ENCODE measurements around the gene HDAC5.

HDAC5 gene

DNA sequence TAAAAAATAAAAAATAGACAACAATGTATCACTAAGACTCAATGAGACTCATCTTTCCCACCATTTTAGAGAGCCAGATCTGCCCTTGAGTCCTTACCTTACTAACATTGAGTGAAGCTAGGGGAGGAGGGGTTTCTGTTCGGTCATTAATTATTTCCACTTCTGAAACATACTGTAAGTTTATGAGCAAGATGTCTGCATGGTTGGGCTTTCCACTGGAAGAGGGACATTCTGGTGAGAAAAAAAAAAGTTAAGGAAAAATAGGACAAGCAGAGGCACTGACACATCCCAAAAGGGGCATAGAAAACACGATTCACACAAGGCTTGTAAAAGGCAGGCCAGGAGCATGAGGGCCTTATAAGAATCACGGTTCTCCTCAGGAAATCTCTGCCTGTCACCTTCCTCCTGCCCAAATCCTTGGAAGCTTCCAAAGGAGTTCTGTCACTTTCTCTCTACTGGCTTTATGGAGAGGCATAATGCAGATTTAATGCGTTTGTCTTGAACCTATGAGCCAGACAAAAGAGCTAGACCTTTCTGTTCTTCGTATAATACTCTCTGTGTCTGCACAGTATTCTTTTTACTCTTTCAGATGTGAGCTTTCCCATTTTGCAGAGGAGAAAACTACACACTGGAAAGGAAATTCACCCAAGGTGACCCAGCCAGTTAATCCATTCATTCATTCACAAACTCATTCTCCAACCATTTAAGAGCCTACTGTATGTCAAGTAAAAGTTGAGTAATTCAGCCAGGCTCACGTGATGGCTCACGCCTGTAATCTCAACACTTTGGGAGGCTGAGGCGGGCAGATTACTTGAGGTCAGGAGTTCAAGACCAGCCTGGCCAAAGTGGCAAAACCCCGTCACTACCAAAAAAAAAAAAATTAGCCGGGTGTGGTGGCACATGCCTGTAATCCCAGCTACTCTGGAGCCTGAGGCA lies 59.5 kb downstream of the HDAC5 start (continued):
- TF ChIP-seq, protein P1, sequence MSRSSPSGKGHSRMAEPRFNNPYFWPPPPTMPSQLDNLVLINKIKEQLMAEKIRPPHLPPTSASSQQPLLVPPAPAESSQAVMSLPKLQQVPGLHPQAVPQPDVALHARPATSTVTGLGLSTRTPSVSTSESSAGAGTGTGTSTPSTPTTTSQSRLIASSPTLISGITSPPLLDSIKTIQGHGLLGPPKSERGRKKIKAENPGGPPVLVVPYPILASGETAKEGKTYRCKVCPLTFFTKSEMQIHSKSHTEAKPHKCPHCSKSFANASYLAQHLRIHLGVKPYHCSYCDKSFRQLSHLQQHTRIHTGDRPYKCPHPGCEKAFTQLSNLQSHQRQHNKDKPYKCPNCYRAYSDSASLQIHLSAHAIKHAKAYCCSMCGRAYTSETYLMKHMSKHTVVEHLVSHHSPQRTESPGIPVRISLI (tag by site-specific recombination; IDR thresholded peaks at IDR 0.05), result peak; percentile 28; the same call in 1 of the 2 replicates

DNA sequence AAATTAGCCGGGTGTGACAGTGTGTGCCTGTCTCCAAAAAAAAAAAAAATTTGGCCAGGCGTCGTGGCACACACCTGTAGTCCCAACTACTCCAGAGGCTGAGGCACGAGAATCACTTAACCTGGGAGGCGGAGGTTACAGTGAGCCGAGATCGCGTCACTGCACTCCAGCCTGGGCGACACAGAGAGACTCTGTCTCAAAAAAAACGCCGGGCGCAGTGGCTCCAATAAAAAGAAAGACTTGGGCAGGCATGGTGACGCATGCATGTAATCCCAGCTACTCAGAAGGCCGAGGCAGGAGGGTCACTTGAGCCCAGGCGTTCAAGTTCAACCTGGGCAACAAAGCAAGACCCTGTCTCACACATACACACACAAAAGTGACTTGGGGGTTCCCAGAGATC lies 60.6 kb downstream of the HDAC5 start:
- no peaks in the 10 kb centered on the region for H3K9me3 ChIP-seq (ENCODE audit: control insufficient read depth, insufficient read depth, low read depth, low read length)
- no peak overlapping the region for H3K27ac ChIP-seq (ENCODE audit: extremely low read depth, low read depth, low read length)
- H3K36me3 ChIP-seq (ENCODE audit: control insufficient read depth in 2 of 2, insufficient read depth in 1 of 2, low read length in 2 of 2), result peaks cover 55 to 62% of the 10 kb centered on the region in 2 experiments
- no peaks in the 10 kb centered on the region for H3K4me1 ChIP-seq (ENCODE audit: control insufficient read depth, insufficient read depth, low read length)
- TF ChIP-seq ZNF596 (tag by site-specific recombination; IDR thresholded peaks at IDR 0.05) (no peak), ZNF624 (tag by site-specific recombination; IDR thresholded peaks at IDR 0.05) (no peak), ZNF335 (tag by site-specific recombination; conservative IDR thresholded peaks at IDR 0.05) (no peak), ZFP69B (tag by site-specific recombination; IDR thresholded peaks at IDR 0.05) (no peak), ZNF513 (tag by site-specific recombination; IDR thresholded peaks at IDR 0.05) (no peak), ZNF121 (tag by site-specific recombination; IDR thresholded peaks at IDR 0.05) (no peak), ZNF174 (tag by site-specific recombination; IDR thresholded peaks at IDR 0.05) (no peak), ZNF473 (tag by site-specific recombination; IDR thresholded peaks at IDR 0.05) (no peak), BCL11A (tag by site-specific recombination; IDR thresholded peaks at IDR 0.05; ENCODE audit: low read depth) (no peak), ZNF692 (tag by site-specific recombination; IDR thresholded peaks at IDR 0.05) (no peak), ZNF221 (tag by site-specific recombination; IDR thresholded peaks at IDR 0.05; ENCODE audit: borderline replicate concordance) (no peak)
- no peak overlapping the region for H3K4me3 ChIP-seq (ENCODE audit: low read depth, low read length)
- ChIA-PET CTCF (interaction anchor here (0.9 to 1.7 kb wide), 3 partner anchors 21 to 53 kb away, joined by 3 to 12 read pairs (median 4); no protein-coding TSS in a partner anchor), POLR2A (interaction anchor here (0.7 kb wide), 1 partner anchor 8 kb away, joined by 4 read pairs; no protein-coding TSS in a partner anchor)

DNA sequence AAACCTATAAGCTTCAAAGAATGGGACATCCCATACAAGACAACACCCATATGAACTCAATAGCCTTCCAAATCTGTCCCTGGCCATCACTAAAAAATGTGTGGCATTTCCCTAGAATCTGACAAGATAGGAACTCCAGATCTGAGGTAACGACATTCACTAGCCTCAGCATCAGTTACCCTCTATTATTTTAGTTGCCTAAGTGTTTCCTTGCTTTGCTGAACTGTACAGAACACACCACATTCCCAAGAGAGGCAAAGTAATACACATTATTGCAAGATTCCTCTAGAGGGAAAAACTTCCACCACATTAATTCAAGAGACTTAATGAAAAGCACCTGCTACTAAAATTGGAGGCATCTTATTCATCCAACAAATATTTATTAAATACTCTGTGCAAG lies 62.0 kb downstream of the HDAC5 start:
- Histone ChIP-seq H3K4me3 (ENCODE audit: low read depth, low read length) (no peak overlapping the region), H3K4me1 (ENCODE audit: control insufficient read depth, insufficient read depth, low read length) (no peaks in the 10 kb centered on the region), H3K9me3 (ENCODE audit: control insufficient read depth, insufficient read depth, low read depth, low read length) (no peaks in the 10 kb centered on the region), H3K27ac (ENCODE audit: extremely low read depth, low read depth, low read length) (no peak overlapping the region), H3K36me3 (ENCODE audit: control insufficient read depth in 2 of 2, insufficient read depth in 1 of 2, low read length in 2 of 2) (peaks cover 67 to 72% of the 10 kb centered on the region in 2 experiments)
- POLR2A ChIA-PET, result interaction anchor here (0.6 to 1.1 kb wide), 4 partner anchors 23 to 62 kb away, joined by 3 to 6 read pairs (median 4); partner anchors contain the start of gene HDAC5
- CTCF ChIA-PET, result interaction anchor here (3.1 kb wide), 1 partner anchor 18 kb away, joined by 18 read pairs; no protein-coding TSS in a partner anchor
- TF ChIP-seq ZNF561 (tag by site-specific recombination; IDR thresholded peaks at IDR 0.05; ENCODE audit: borderline replicate concordance) (no peak), ZNF621 (tag by site-specific recombination; IDR thresholded peaks at IDR 0.05) (no peak), ZNF398 (tag by site-specific recombination; IDR thresholded peaks at IDR 0.05) (no peak), FEZF1 (tag by site-specific recombination; IDR thresholded peaks at IDR 0.05) (no peak), SALL2 (tag by site-specific recombination; IDR thresholded peaks at IDR 0.05; ENCODE audit: borderline replicate concordance) (no peak), ZNF404 (tag by site-specific recombination; IDR thresholded peaks at IDR 0.05) (no peak)
- TF ChIP-seq, protein P2, sequence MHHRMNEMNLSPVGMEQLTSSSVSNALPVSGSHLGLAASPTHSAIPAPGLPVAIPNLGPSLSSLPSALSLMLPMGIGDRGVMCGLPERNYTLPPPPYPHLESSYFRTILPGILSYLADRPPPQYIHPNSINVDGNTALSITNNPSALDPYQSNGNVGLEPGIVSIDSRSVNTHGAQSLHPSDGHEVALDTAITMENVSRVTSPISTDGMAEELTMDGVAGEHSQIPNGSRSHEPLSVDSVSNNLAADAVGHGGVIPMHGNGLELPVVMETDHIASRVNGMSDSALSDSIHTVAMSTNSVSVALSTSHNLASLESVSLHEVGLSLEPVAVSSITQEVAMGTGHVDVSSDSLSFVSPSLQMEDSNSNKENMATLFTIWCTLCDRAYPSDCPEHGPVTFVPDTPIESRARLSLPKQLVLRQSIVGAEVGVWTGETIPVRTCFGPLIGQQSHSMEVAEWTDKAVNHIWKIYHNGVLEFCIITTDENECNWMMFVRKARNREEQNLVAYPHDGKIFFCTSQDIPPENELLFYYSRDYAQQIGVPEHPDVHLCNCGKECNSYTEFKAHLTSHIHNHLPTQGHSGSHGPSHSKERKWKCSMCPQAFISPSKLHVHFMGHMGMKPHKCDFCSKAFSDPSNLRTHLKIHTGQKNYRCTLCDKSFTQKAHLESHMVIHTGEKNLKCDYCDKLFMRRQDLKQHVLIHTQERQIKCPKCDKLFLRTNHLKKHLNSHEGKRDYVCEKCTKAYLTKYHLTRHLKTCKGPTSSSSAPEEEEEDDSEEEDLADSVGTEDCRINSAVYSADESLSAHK (tag by site-specific recombination; IDR thresholded peaks at IDR 0.05), result no peak
- TF ChIP-seq, protein P3, sequence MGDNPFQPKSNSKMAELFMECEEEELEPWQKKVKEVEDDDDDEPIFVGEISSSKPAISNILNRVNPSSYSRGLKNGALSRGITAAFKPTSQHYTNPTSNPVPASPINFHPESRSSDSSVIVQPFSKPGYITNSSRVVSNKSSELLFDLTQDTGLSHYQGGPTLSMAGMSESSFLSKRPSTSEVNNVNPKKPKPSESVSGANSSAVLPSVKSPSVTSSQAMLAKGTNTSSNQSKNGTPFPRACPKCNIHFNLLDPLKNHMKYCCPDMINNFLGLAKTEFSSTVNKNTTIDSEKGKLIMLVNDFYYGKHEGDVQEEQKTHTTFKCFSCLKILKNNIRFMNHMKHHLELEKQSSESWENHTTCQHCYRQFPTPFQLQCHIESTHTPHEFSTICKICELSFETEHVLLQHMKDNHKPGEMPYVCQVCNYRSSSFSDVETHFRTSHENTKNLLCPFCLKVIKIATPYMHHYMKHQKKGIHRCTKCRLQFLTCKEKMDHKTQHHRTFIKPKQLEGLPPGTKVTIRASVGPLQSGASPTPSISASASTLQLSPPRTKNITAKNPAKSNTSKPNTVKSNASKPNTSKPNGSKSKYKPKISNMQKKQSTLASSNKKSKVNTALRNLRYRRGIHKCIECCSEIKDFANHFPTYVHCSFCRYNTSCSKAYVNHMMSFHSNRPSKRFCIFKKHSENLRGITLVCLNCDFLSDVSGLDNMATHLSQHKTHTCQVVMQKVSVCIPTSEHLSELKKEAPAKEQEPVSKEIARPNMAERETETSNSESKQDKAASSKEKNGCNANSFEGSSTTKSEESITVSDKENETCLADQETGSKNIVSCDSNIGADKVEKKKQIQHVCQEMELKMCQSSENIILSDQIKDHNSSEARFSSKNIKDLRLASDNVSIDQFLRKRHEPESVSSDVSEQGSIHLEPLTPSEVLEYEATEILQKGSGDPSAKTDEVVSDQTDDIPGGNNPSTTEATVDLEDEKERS (tag by site-specific recombination; IDR thresholded peaks at IDR 0.05), result no peak
